ENCODE data around the gene EEFSEC. TPM values are rescaled to one million over a fixed set of nuclear protein-coding genes. Genes with fewer than 3 reads are reported as not detected.

The EEFSEC gene
- total RNA-seq, 1 donor from 2014 or later = 16.2 TPM

GRCh38 chr3:128113817-128114794 lies 39.2 kb upstream of the EEFSEC start:
- TF ChIP-seq, protein P1, sequence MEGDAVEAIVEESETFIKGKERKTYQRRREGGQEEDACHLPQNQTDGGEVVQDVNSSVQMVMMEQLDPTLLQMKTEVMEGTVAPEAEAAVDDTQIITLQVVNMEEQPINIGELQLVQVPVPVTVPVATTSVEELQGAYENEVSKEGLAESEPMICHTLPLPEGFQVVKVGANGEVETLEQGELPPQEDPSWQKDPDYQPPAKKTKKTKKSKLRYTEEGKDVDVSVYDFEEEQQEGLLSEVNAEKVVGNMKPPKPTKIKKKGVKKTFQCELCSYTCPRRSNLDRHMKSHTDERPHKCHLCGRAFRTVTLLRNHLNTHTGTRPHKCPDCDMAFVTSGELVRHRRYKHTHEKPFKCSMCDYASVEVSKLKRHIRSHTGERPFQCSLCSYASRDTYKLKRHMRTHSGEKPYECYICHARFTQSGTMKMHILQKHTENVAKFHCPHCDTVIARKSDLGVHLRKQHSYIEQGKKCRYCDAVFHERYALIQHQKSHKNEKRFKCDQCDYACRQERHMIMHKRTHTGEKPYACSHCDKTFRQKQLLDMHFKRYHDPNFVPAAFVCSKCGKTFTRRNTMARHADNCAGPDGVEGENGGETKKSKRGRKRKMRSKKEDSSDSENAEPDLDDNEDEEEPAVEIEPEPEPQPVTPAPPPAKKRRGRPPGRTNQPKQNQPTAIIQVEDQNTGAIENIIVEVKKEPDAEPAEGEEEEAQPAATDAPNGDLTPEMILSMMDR (IDR thresholded peaks at IDR 0.05) = no peak
- H3K9me3 ChIP-seq = no peaks in the 10 kb centered on the region
- no peak for DNase-seq (ENCODE audit: low spot score in 2 of 2)
- intact Hi-C loops (cut with DNase I) = no loop called here
- H3K4me3 ChIP-seq = no peak overlapping the region
- H3K36me3 ChIP-seq = peaks cover 0 to 15% of the 10 kb centered on the region in 2 donors
- H3K27me3 ChIP-seq = no peaks in the 10 kb centered on the region
- no peaks in the 10 kb centered on the region for H3K4me1 ChIP-seq
- no peak overlapping the region for H3K27ac ChIP-seq

DNA sequence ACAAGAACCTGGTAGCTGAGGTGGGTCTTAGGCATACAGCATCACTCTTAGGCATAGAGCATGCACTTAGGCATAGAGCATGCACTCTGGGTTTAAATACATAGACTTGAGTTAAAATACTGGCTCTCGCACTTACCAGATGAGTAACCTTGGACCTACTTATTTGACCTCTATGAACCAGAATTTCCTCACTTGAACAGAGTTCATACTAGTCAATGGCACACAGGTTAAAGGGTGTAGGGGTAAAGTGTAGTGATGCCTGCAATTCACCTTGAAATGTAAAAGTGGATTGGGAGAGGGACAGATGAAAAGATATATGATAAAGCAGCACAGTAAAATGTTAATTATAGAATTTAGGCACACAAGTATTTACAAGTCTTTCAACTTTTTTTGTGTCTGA lies 31.3 kb upstream of the EEFSEC start:
- Histone ChIP-seq H3K27ac (no peak overlapping the region), H3K4me1 (peaks cover 0 to 8% of the 10 kb centered on the region in 2 donors), H3K4me3 (no peak overlapping the region), H3K9me3 (no peaks in the 10 kb centered on the region), H3K27me3 (no peaks in the 10 kb centered on the region), H3K36me3 (no peaks in the 10 kb centered on the region)
- intact Hi-C loops (cut with DNase I) = loop anchor here (2.0 kb wide), 1 partner anchor 45 kb away; no protein-coding TSS in a partner anchor
- TF ChIP-seq, protein P1 (IDR thresholded peaks at IDR 0.05) = no peak
- no peak for DNase-seq (ENCODE audit: low spot score in 2 of 2)

- intact Hi-C loops (cut with DNase I) = loop anchor here (1.0 to 2.0 kb wide), 3 partner anchors 30 to 71 kb away; partner anchors contain the start of genes EEFSEC and SEC61A1
- Histone ChIP-seq H3K4me1 (peaks cover 0 to 8% of the 10 kb centered on the region in 2 donors), H3K36me3 (no peaks in the 10 kb centered on the region)
Observed at GRCh38 chr3:128123156-128123537, 30.1 kb upstream of the EEFSEC start.

DNA sequence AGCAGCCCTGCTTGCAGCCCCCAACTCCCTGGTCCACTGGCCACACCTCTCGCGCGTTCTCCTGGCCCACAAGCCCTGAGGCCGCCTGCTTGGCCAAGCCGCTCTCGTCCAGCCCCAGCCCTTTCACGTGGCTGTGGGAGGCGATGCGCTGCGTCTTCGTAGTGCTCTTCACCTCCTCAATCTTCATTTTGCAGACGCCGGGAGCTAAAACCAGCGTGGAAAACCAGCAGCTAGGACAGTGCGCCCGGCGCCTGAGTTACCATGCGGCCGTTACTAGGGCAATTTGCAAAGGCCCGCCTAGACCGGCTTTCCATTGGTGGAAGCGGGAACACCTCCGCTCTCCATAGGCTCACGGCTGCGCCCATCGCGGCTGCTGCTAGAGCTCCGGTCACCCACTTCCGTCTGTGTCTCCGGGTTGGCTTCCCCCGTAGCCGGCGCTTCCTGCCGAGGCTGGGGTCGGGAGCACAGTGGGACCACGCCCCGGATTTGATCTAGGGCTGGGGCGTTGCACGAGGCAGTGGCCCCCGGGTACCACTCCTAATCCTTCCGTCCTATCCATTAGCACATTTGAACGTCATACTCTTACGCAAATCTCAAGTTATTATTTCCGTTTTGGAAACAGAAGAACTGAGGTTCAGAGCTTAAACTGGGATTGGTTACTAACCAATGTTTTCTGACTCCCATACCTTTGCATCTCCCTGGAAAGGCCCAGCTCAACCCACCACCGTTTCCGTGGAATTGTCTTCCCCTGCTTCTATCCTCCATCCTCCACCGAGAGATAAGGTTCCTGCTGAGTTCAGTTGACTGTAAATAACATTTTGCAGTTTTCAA lies 29.5 kb upstream of the EEFSEC start, which contains the start of gene RUVBL1:
TSS of gene RUVBL1 (minus strand) at position 275 of the 831 bp plus-strand sequence. CDS start at position 187, 88 bp downstream.
- Histone ChIP-seq H3K27ac (peak within 1 kb of the TSS; percentile 66 to 75), H3K4me1 (peaks cover 0 to 8% of the 10 kb centered on the region in 2 donors), H3K4me3 (peak within 1 kb of the TSS; percentile 82 to 87), H3K36me3 (no peaks in the 10 kb centered on the region), H3K27me3 (no peaks in the 10 kb centered on the region), H3K9me3 (no peaks in the 10 kb centered on the region)
- DNase-seq (ENCODE audit: low spot score in 2 of 2) = peak; percentile 89 to 99
- TF ChIP-seq, protein P1 (IDR thresholded peaks at IDR 0.05) = no peak
- intact Hi-C loops (cut with DNase I) = loop anchor here (1.0 to 2.0 kb wide), 3 partner anchors 30 to 71 kb away; partner anchors contain the start of genes EEFSEC and SEC61A1

More at GRCh38 chr3:128123156-128123537, 30.1 kb upstream of the EEFSEC start:
- H3K27ac ChIP-seq = peak overlapping the region; percentile 20 to 57
- H3K9me3 ChIP-seq = no peaks in the 10 kb centered on the region
- no peaks in the 10 kb centered on the region for H3K27me3 ChIP-seq
- DNase-seq (ENCODE audit: low spot score in 2 of 2) = peak in 1 of 2 donors; percentile 64
- TF ChIP-seq, protein P1 (IDR thresholded peaks at IDR 0.05) = no peak
- peak overlapping the region; percentile 82 to 87 for H3K4me3 ChIP-seq

- Histone ChIP-seq H3K4me1 (peaks cover 0 to 8% of the 10 kb centered on the region in 2 donors), H3K4me3 (no peak overlapping the region), H3K9me3 (no peaks in the 10 kb centered on the region), H3K36me3 (no peaks in the 10 kb centered on the region), H3K27ac (no peak overlapping the region), H3K27me3 (no peaks in the 10 kb centered on the region)
- TF ChIP-seq, protein P1 (IDR thresholded peaks at IDR 0.05) = no peak
- no peak for DNase-seq (ENCODE audit: low spot score in 2 of 2)
- intact Hi-C loops (cut with DNase I) = no loop called here
Observed at GRCh38 chr3:128127236-128127635, 26.0 kb upstream of the EEFSEC start.
